Testis (tissue), 2 donors: Measurements from ENCODE around the gene CACNB4.

Experiments used
- CTCF ChIP-seq, 3 experiments: fragments of 450-650 bp in 2 of 3; fragments of 200-600 bp in 1 of 3; sonication (generic) in 1 of 3; IDR thresholded peaks; one replicate each; pipeline ENCODE4 v1.5.1; 2016 to 2019; ENCODE audit warnings: antibody characterized with exemption in 3 of 3, mild to moderate bottlenecking in 2 of 3, moderate library complexity in 1 of 3
- POLR2A ChIP-seq: fragments of 450-650 bp; IDR thresholded peaks from one replicate; pipeline ENCODE4 v1.6.1; 2017; ENCODE audit warnings: antibody characterized with exemption, mild to moderate bottlenecking, moderate library complexity

GRCh38 chr2:151984424-151985083 is 114.3 kb downstream of the CACNB4 start:
- TF ChIP-seq POLR2A (no peak), CTCF (IDR thresholded peaks at IDR 0.05) (no peak)
